CD4-positive, alpha-beta T cell treated with Interleukin-15 for 1 hour (primary cell): ENCODE results near the gene GNG8.
"Not testable (repeated sequence)": the region's sequence is repeated elsewhere in the genome, so short reads cannot be mapped to it uniquely, and the experiment has no call there.

ENCODE experiments used
- DNase-seq: peaks from one replicate; pipeline ENCODE4 v3.0.0-alpha.2; 2020

GNG8 gene

GRCh38 chr19:46644720-46645119 is 8.7 kb upstream of the GNG8 start:
- DNase-seq, result no peak

GRCh38 chr19:46640656-46641055 is 4.7 kb upstream of the GNG8 start:
- no peak for DNase-seq

- peak; percentile 65 for DNase-seq
These were observed 3.6 kb upstream of the GNG8 start for GRCh38 chr19:46639358-46640182.

GRCh38 chr19:46637224-46637623 is 1.2 kb upstream of the GNG8 start:
- no peak for DNase-seq

GRCh38 chr19:46634656-46635218 is 1.3 kb downstream of the GNG8 start:
- no peak for DNase-seq

DNA sequence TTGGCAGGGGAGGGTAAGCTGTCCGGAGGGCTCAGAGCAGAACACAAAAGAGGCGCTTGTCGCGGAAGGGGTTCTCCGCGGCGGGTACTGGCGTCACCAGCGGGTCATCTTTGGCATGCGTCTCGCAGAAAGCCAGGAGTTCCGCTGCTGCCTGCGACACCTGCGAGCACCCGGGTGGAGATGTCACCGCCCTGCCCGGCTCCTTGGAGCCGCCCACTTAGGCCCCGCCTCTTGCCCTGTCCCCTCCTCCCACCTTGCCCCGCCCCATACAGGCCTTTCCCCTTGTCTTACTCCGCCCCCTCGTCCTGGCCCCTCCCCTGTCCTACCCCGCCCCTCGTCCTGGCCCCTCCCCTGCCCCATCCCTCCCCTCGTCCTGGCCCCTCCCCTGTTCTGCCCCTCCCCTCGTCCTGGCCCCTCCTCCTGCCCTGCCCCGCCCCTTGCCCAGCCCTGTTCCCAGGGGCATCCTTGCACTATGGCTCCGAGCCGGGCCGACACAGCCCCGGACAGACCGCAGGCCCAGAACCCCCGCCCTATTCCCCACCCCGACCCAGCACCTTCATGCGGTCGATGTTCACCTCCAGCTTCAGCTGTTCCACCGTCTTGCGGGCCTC is 1.9 kb downstream of the GNG8 start:
- peak; percentile 97 for DNase-seq

DNA sequence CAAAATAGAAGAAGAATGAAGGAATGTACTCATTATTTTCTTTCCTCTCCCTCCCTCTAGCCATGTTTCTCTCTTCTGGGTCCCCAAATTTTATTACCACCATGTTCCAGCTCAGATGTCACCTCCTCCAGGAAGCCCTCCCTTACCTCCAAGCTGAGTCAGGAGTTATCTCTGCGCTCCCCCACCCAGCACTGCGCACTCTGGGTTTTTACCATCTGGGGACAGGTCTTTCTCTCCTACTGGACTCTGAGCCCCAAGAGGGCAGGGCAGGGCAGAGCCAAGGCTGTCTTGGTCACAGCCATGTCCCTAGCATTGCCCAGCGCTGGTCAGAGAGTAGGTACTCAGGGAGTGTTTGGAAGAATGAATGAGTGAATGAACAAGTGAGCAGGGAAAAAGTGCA is 2.9 kb downstream of the GNG8 start:
- no peak for DNase-seq

DNA sequence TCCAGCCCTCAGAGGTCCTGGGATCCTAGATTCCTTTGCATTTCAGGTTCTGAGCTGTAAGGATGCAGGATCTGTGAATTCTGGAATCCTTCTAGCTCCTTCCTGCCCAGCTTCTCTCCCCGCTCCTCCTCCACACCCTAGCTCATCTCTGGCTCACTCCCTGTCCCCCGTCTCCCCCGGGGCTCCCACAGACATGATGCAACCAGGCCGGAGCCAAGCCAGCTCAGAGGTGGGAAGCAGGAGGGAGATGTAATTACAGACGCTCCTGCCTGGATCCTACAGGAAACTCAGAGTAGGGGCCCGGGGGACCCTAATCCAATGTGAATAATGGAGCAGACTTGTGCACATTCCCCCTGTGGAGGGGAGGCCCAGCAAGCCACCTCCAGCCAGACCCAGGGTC is 4.5 kb downstream of the GNG8 start:
- no peak for DNase-seq

GRCh38 chr19:46630586-46631205 is 5.3 kb downstream of the GNG8 start:
- DNase-seq, result no peak

- no peak for DNase-seq
These were observed 6.4 kb downstream of the GNG8 start for GRCh38 chr19:46629546-46630025.

GRCh38 chr19:46628970-46629369 is 7.0 kb downstream of the GNG8 start:
- DNase-seq, result not testable (repeated sequence)

GRCh38 chr19:46626446-46626845 is 9.6 kb downstream of the GNG8 start:
- no peak for DNase-seq

DNA sequence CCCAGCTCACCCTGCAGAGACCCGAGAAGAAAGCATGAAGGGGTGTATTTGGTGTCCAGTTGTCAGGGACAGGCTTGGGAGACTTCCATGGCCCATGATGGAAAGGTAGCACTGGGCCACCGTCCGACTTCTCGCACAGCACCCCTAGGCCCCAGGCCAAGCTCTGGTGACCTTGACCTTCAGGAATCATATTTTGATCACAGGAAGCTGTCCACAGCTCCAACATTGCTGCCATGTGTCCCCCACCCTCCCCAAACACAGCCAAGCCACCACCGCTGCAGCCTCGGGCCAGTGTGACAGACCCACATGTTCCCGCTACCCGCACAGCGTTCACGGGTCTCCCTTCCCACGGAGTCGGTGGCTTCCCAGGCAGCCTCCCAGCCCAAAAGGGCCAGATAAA is 10.3 kb downstream of the GNG8 start:
- DNase-seq, result no peak

GRCh38 chr19:46624958-46625661 is 10.9 kb downstream of the GNG8 start, which contains the start of gene PTGIR:
Gene PTGIR (minus strand): TSS chr19:46625089. CDS start chr19:46624225, 864 bp downstream.
- DNase-seq, result peak; percentile 56

DNA sequence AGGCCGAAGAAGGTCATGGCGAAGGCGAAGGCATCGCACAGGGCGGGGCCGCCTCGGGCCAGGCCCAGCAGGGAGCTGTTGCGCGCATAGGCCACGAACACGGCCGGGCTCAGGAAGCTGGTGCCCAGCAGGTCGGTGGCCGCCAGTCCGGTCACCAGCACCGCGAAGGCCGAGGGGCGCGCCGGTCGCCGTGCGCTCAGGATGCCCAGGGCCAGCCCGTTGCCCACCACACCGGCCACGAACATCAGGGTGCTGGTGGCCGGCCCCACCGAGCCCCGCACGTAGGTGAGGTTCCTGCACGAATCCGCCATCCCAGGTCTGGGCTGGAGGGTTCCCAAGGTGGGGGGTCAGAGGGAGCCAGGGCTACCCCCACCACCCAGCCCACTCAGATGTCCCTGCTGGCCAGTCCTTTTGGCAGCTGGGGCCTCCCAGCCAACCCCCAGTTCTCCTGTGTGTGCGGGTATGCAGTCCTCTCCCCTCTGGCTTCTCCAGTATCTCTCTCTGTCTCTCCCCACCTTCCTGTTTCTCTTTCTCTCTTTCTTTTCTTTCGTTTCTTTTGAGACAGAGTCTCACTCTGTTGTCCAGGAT is 12.0 kb downstream of the GNG8 start:
- DNase-seq, result no peak

- no peak for DNase-seq
These were observed 13.9 kb downstream of the GNG8 start for GRCh38 chr19:46622118-46622446.

DNA sequence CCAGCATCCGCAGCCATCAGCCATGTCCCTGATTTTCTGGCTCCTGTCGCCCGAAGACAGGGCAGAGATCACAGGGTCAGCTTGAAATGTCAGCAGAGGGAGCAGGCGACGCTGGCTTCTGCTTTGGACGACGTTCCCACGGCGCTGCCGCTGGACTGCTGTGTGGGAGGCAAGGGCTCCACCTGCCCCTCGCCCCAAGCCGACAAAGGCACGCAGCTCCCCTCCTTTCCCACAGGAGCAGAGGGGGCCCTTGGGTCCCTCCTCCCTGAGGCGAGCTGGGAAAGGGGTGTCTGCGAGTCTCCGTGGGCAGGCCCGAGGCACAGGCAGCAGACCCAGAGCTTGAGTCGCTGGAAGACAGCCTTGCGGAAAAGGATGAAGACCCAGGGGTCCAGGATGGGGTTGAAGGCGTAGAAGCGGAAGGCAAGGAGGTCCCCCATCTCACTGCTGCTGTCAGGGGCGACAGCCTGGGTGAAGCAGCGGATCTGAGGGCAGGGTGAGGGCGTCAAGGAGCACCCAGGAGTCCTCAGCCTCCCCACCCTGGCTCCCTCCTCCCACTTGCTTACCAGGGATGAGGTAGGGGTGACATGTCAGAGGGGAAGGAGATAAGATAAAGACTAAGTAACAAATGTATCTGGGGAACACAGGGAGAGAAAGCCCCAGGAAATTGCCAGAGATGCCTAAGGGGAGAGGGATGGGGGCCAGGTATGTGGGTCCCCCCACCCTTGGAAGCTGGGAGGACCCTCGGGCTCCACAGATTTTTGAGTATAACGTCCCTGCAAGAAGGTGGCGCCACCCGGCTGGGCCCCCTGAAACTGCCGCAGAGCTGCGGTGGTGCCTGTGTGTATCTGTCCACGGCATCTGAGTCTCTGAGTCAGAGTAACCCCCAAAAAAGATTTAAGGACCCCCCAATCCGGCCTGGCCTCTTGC is 14.5 kb downstream of the GNG8 start:
- no peak for DNase-seq

GRCh38 chr19:46620716-46621115 is 15.3 kb downstream of the GNG8 start:
- DNase-seq, result no peak

DNA sequence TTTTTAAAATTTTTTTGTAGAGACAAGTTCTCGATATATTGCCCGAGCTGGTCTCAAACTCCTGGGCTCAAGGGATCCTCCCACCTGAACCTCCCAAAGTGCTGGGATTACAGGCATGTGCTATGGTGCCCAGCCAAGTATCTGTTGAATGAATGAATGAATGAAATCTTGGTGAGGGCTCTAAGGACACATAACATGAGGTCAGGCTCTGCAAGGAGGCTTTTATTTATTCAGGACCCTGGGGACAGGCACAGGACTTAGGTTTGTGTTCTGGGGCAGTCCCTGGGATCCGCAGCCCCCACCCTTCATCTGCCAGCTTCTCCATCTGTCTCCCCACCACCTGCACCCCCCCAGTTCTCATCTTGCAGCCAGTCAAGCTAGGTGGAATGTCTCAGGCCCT is 15.7 kb downstream of the GNG8 start:
- DNase-seq, result no peak

DNA sequence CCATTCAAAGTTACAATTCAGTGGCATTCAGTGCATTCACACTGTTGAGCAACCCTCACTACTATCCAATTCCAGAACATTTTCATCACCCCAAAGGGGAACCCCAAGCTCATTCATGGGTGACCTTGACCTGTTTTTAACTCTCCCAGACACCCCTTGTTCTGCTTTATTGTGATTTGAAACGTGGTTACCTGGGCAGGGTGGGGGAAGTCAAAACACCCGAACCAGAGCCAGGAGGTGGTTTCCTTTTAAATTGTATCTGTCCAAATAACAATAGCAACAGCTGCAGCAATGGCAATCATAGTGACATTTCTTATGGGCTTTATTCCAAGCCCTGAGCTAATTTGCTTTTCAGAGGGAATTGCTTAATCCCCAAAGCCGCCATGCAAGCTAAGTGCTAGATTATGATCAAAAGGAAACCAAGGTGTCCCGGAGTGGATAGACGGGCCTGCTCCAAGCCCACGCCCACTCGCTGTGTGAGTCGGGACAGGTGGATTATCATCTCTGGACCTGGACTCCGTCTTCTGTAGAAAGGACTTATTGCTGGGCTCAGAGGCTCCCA is 17.3 kb downstream of the GNG8 start:
- peak; percentile 85 for DNase-seq

GRCh38 chr19:46617601-46618000 is 18.4 kb downstream of the GNG8 start:
- DNase-seq, result peak; percentile 65
